Hematopoietic multipotent progenitor cell treated with erythropoietin and hydrocortisone succinate and interleukin-3 and kit ligand, for 15 days (in vitro differentiated cells): ENCODE results near the gene HSD17B3.
"Not testable (repeated sequence)": the region's sequence is repeated elsewhere in the genome, so short reads cannot be mapped to it uniquely, and the experiment has no call there.

Experiments
- DNase-seq: peaks from one replicate; pipeline ENCODE4 v3.0.0-alpha.2; 2015; ENCODE audit warnings: low spot score

The HSD17B3 gene

GRCh38 chr9:96193236-96193755, 108.7 kb downstream of the HSD17B3 start:
- DNase-seq = no peak

GRCh38 chr9:96192710-96193109, 109.3 kb downstream of the HSD17B3 start:
- DNase-seq = no peak

GRCh38 chr9:96189995-96190394, 112.0 kb downstream of the HSD17B3 start:
- no peak for DNase-seq

- DNase-seq = not testable (repeated sequence)
Measured at GRCh38 chr9:96189581-96189980, 112.4 kb downstream of the HSD17B3 start.

- DNase-seq = no peak
Measured at GRCh38 chr9:96188571-96188970, 113.4 kb downstream of the HSD17B3 start.

- no peak for DNase-seq
Measured at GRCh38 chr9:96187151-96187555, 114.8 kb downstream of the HSD17B3 start.

- no peak for DNase-seq
Measured at GRCh38 chr9:96186591-96187011, 115.4 kb downstream of the HSD17B3 start.

- no peak for DNase-seq
Measured at GRCh38 chr9:96185518-96186156, 116.3 kb downstream of the HSD17B3 start.
